A673 (cell line): Measurements from ENCODE around the gene CCBE1. TPM values are rescaled to one million over a fixed set of nuclear protein-coding genes. Genes with fewer than 3 reads are reported as not detected.

ENCODE experiments used
- BruUV-seq: library from RNA; stranded (reverse); fragments of 400-500 nt; replicated peaks from 2 replicates; lab custom pipeline; 2021; lab: Mats Ljungman, UMichigan
- CTCF ChIA-PET: fragments of 300-600 bp; sonication (Branson Sonifier 250); formaldehyde crosslinking; loops from one replicate; lab custom pipeline; 2022; ENCODE audit warnings: antibody characterized with exemption; lab: Charles Lee
- POLR2A ChIA-PET: fragments of 300-600 bp; sonication (Branson Sonifier 250); formaldehyde crosslinking; loops from one replicate; lab custom pipeline; 2022; ENCODE audit warnings: antibody characterized with exemption; ENCODE audit not compliant: low non-redundant PET; lab: Charles Lee
- DNase-seq: peaks from one replicate; pipeline ENCODE4 v3.0.0-alpha.2; 2015; ENCODE audit warnings: low spot score
- H3K27ac ChIP-seq: fragments of 200-600 bp; sonication (generic); 2 replicates; pipeline ENCODE4 v1.5.1; 2016; ENCODE audit warnings: mixed run types, low read depth, mild to moderate bottlenecking, mixed read lengths, antibody characterized with exemption, low read length; ENCODE audit not compliant: poor library complexity, severe bottlenecking
- H3K27me3 ChIP-seq: fragments of 200-600 bp; sonication (generic); replicated peaks from 2 replicates; pipeline ENCODE4 v1.6.1; 2017; ENCODE audit warnings: mixed run types, low read depth, mild to moderate bottlenecking, mixed read lengths, antibody characterized with exemption, low read length; ENCODE audit not compliant: insufficient read depth, poor library complexity
- H3K36me3 ChIP-seq: fragments of 200-600 bp; sonication (generic); 2 replicates; pipeline ENCODE4 v1.6.1; 2016; ENCODE audit warnings: mixed run types, mild to moderate bottlenecking, mixed read lengths, antibody characterized with exemption, low read length; ENCODE audit not compliant: insufficient read depth, poor library complexity, severe bottlenecking
- H3K4me1 ChIP-seq: fragments of 200-600 bp; sonication (generic); 2 replicates; pipeline ENCODE4 v1.6.1; 2017; ENCODE audit warnings: mixed run types, mild to moderate bottlenecking, mixed read lengths, antibody characterized with exemption, low read length; ENCODE audit not compliant: insufficient read depth, poor library complexity, severe bottlenecking
- H3K4me3 ChIP-seq: fragments of 200-600 bp; sonication (generic); 2 replicates; pipeline ENCODE4 v1.5.1; 2016; ENCODE audit warnings: low read depth, mixed run types, mild to moderate bottlenecking, mixed read lengths, low read length; ENCODE audit not compliant: poor library complexity, severe bottlenecking
- H3K9me3 ChIP-seq: fragments of 200-600 bp; sonication (generic); 2 replicates; pipeline ENCODE4 v1.6.1; 2016; ENCODE audit warnings: mixed run types, low read depth, mild to moderate bottlenecking, mixed read lengths, antibody characterized with exemption, low read length; ENCODE audit not compliant: poor library complexity, severe bottlenecking
- CTCF ChIP-seq: fragments of 300-800, 200-600 bp; sonication (generic); conservative IDR thresholded peaks from 2 replicates; pipeline ENCODE4 v1.5.1; 2017; ENCODE audit warnings: low read depth, mild to moderate bottlenecking, antibody characterized with exemption, low read length, moderate library complexity, mixed read lengths
- EZH2 ChIP-seq: fragments of 200-600 bp; sonication (generic); IDR thresholded peaks from 2 replicates; pipeline ENCODE4 v1.6.1; 2017; ENCODE audit warnings: borderline replicate concordance, low read depth, mild to moderate bottlenecking, mixed read lengths, antibody characterized with exemption, low read length; ENCODE audit not compliant: poor library complexity, severe bottlenecking
- intact Hi-C: fragments of 100-400 bp; cut with micrococcal nuclease; formaldehyde crosslinking; loops from one replicate; pipeline ENCODE4 v1.10.0; 2022; ENCODE audit not compliant: unreplicated experiment
- total RNA-seq: library from RNA; stranded (reverse); gene quantifications from 2 replicates; pipeline ENCODE4 v1.2.3, GENCODE V29; 2021

Gene CCBE1
- total RNA-seq, 1 experiment from 2014 or later, result not detected

- no peak for TF ChIP-seq CTCF
- TF ChIP-seq EZH2, result no peak
- H3K4me3 ChIP-seq, result no peak overlapping the region
- H3K36me3 ChIP-seq, result no peaks in the 10 kb centered on the region
- DNase-seq, result no peak
- no TSS peak for BruUV-seq
- CTCF ChIA-PET, result no interaction called here
- POLR2A ChIA-PET, result interaction anchor here (0.6 kb wide), 2 partner anchors 57 to 369 kb away, joined by 3 read pairs; no protein-coding TSS in a partner anchor
- H3K4me1 ChIP-seq, result no peaks in the 10 kb centered on the region
- no peak overlapping the region for H3K27ac ChIP-seq
- H3K9me3 ChIP-seq, result no peaks in the 10 kb centered on the region
- H3K27me3 ChIP-seq, result peaks cover 5% of the 10 kb centered on the region
- intact Hi-C loops, result no loop called here
Observed at GRCh38 chr18:59515147-59515546, 182.1 kb downstream of the CCBE1 start.

GRCh38 chr18:59514203-59514602, 183.0 kb downstream of the CCBE1 start:
- TF ChIP-seq CTCF, result no peak
- TF ChIP-seq EZH2, result no peak
- ChIA-PET CTCF (no interaction called here), POLR2A (no interaction called here)
- no peak overlapping the region for H3K27ac ChIP-seq
- H3K4me3 ChIP-seq, result no peak overlapping the region
- no peaks in the 10 kb centered on the region for H3K9me3 ChIP-seq
- no peaks in the 10 kb centered on the region for H3K36me3 ChIP-seq
- DNase-seq, result no peak
- intact Hi-C loops, result no loop called here
- H3K4me1 ChIP-seq, result no peaks in the 10 kb centered on the region
- peaks cover 5% of the 10 kb centered on the region for H3K27me3 ChIP-seq
- no TSS peak for BruUV-seq

- DNase-seq, result peak; percentile 57
- Histone ChIP-seq H3K4me3 (no peak overlapping the region), H3K27ac (no peak overlapping the region), H3K36me3 (no peaks in the 10 kb centered on the region), H3K4me1 (no peaks in the 10 kb centered on the region), H3K9me3 (no peaks in the 10 kb centered on the region), H3K27me3 (peaks cover 5% of the 10 kb centered on the region)
- no peak for TF ChIP-seq CTCF
- TF ChIP-seq EZH2, result no peak
- no TSS peak for BruUV-seq
- CTCF ChIA-PET, result no interaction called here
- intact Hi-C loops, result no loop called here
- POLR2A ChIA-PET, result no interaction called here
Observed at GRCh38 chr18:59512025-59512755, 185.0 kb downstream of the CCBE1 start.
